ENCODE measurements around the gene FOXN3.

FOXN3 gene

DNA sequence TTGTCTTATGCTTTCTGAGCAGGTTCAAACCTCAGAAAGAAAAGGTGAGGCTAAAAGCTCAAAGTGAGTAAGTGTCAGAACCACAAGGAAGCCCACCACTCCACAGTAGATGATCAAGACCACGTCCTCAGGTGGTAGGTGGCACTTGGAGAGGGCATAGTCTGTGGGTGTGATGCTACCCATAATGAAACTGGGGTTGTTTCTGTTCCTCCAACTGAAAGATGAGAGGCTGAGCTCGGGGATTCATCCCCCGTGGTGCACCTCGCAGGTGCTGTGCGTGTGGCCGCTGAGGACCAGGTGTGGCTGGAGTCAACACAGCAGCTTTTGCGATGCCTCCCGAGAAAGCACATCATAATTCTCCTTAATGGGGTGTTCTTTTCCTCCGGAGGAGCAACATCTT, 306.9 kb downstream of the FOXN3 start:
- no peak for TF ChIP-seq EZH2phosphoT487 (IDR thresholded peaks at IDR 0.05; ENCODE audit: borderline replicate concordance)
- TF ChIP-seq, protein P1, sequence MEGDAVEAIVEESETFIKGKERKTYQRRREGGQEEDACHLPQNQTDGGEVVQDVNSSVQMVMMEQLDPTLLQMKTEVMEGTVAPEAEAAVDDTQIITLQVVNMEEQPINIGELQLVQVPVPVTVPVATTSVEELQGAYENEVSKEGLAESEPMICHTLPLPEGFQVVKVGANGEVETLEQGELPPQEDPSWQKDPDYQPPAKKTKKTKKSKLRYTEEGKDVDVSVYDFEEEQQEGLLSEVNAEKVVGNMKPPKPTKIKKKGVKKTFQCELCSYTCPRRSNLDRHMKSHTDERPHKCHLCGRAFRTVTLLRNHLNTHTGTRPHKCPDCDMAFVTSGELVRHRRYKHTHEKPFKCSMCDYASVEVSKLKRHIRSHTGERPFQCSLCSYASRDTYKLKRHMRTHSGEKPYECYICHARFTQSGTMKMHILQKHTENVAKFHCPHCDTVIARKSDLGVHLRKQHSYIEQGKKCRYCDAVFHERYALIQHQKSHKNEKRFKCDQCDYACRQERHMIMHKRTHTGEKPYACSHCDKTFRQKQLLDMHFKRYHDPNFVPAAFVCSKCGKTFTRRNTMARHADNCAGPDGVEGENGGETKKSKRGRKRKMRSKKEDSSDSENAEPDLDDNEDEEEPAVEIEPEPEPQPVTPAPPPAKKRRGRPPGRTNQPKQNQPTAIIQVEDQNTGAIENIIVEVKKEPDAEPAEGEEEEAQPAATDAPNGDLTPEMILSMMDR (conservative IDR thresholded peaks at IDR 0.05; ENCODE audit: low read length) = no peak
- no peaks in the 10 kb centered on the region for H3K4me1 ChIP-seq (ENCODE audit: insufficient read depth, low read length, poor library complexity, severe bottlenecking)
- no peaks in the 10 kb centered on the region for H3F3A ChIP-seq (ENCODE audit: low read depth)
- H3K4me3 ChIP-seq (ENCODE audit: low read length, poor library complexity, severe bottlenecking) = no peak overlapping the region
- no peak overlapping the region for H2AFZ ChIP-seq (ENCODE audit: low read length)
- H3K36me3 ChIP-seq (ENCODE audit: insufficient read depth, low read length) = no peaks in the 10 kb centered on the region
- H3K9me2 ChIP-seq (replicated peaks; ENCODE audit: low read depth, low read length) = no peaks in the 10 kb centered on the region
- no peaks in the 10 kb centered on the region for H3K9me3 ChIP-seq (ENCODE audit: insufficient read depth, low read depth, low read length)
- H3K27me3 ChIP-seq (ENCODE audit: insufficient read depth, low read length, poor library complexity, severe bottlenecking) = no peaks in the 10 kb centered on the region
- no peaks in the 10 kb centered on the region for H3K79me2 ChIP-seq (ENCODE audit: insufficient read depth, low read length)
- H3K4me2 ChIP-seq (ENCODE audit: low read depth, low read length, poor library complexity, severe bottlenecking) = no peak overlapping the region
- no peak overlapping the region for H3K9ac ChIP-seq (ENCODE audit: low read depth, low read length, poor library complexity, severe bottlenecking)
- H4K20me1 ChIP-seq (ENCODE audit: insufficient read depth, low read length, poor library complexity, severe bottlenecking) = no peaks in the 10 kb centered on the region

DNA sequence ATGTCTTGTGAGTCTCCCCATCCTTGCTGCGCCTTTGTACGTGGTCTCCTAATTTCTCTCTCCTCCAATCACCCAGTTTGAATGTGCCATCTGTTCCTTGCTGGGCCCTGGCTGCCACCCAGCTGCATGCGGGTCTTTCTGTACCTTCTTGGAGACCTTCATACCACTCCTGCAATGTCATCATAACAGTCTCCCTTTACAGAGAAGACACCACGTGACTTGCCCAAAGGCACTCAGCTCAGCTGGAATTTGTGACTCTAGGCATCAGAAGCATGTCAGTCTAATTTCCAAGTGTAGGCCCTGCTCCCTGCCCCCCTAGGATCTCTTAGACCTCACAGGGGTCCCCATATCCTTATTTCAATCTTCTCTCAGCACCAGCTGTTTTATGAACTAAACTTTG, 308.4 kb downstream of the FOXN3 start:
- H3K27me3 ChIP-seq (ENCODE audit: insufficient read depth, low read length, poor library complexity, severe bottlenecking) = no peaks in the 10 kb centered on the region
- no peaks in the 10 kb centered on the region for H3K79me2 ChIP-seq (ENCODE audit: insufficient read depth, low read length)
- no peak for TF ChIP-seq EZH2phosphoT487 (IDR thresholded peaks at IDR 0.05; ENCODE audit: borderline replicate concordance)
- TF ChIP-seq, protein P1 (conservative IDR thresholded peaks at IDR 0.05; ENCODE audit: low read length) = no peak
- no peak overlapping the region for H2AFZ ChIP-seq (ENCODE audit: low read length)
- H3K4me3 ChIP-seq (ENCODE audit: low read length, poor library complexity, severe bottlenecking) = no peak overlapping the region
- H3K36me3 ChIP-seq (ENCODE audit: insufficient read depth, low read length) = no peaks in the 10 kb centered on the region
- no peaks in the 10 kb centered on the region for H4K20me1 ChIP-seq (ENCODE audit: insufficient read depth, low read length, poor library complexity, severe bottlenecking)
- H3K9me3 ChIP-seq (ENCODE audit: insufficient read depth, low read depth, low read length) = no peaks in the 10 kb centered on the region
- no peaks in the 10 kb centered on the region for H3K9me2 ChIP-seq (replicated peaks; ENCODE audit: low read depth, low read length)
- H3F3A ChIP-seq (ENCODE audit: low read depth) = no peaks in the 10 kb centered on the region
- H3K4me2 ChIP-seq (ENCODE audit: low read depth, low read length, poor library complexity, severe bottlenecking) = no peak overlapping the region
- no peak overlapping the region for H3K9ac ChIP-seq (ENCODE audit: low read depth, low read length, poor library complexity, severe bottlenecking)
- no peaks in the 10 kb centered on the region for H3K4me1 ChIP-seq (ENCODE audit: insufficient read depth, low read length, poor library complexity, severe bottlenecking)

DNA sequence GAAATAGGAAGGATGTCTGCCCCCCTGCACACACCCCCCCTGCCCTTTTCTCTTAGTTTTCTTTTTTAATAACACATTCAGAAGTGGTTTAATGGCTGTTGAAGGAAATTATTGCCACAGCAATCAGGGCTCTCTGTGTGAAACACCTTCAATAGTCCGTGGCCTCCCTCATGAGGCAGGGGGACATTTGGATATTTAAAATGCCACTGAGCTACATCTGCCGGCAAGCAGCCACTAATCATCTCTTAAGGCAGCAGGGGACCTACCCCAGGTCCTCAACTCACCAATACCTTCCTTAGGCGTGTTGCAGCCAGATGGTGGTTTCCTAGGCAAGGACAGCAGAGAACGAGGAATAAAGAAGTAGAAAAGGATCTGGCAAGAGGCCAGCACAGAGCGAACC, 309.4 kb downstream of the FOXN3 start:
- Histone ChIP-seq H3K36me3 (ENCODE audit: insufficient read depth, low read length) (no peaks in the 10 kb centered on the region), H3F3A (ENCODE audit: low read depth) (no peaks in the 10 kb centered on the region), H2AFZ (ENCODE audit: low read length) (no peak overlapping the region), H3K4me3 (ENCODE audit: low read length, poor library complexity, severe bottlenecking) (no peak overlapping the region), H3K79me2 (ENCODE audit: insufficient read depth, low read length) (no peaks in the 10 kb centered on the region), H4K20me1 (ENCODE audit: insufficient read depth, low read length, poor library complexity, severe bottlenecking) (no peaks in the 10 kb centered on the region), H3K9me3 (ENCODE audit: insufficient read depth, low read depth, low read length) (no peaks in the 10 kb centered on the region), H3K4me1 (ENCODE audit: insufficient read depth, low read length, poor library complexity, severe bottlenecking) (no peaks in the 10 kb centered on the region), H3K9me2 (replicated peaks; ENCODE audit: low read depth, low read length) (no peaks in the 10 kb centered on the region), H3K9ac (ENCODE audit: low read depth, low read length, poor library complexity, severe bottlenecking) (no peak overlapping the region), H3K27me3 (ENCODE audit: insufficient read depth, low read length, poor library complexity, severe bottlenecking) (no peaks in the 10 kb centered on the region), H3K4me2 (ENCODE audit: low read depth, low read length, poor library complexity, severe bottlenecking) (no peak overlapping the region)
- TF ChIP-seq EZH2phosphoT487 (IDR thresholded peaks at IDR 0.05; ENCODE audit: borderline replicate concordance) = no peak
- TF ChIP-seq, protein P1 (conservative IDR thresholded peaks at IDR 0.05; ENCODE audit: low read length) = no peak
